Activated CD4-positive, alpha-beta T cell treated with anti-CD3 and anti-CD28 coated beads, Interleukin-2, amount 50 U/mL, for 24 hours (primary cell): ENCODE measurements around the gene TMEM185B.
"Not testable (repeated sequence)": the region's sequence is repeated elsewhere in the genome, so short reads cannot be mapped to it uniquely, and the experiment has no call there.

ENCODE experiments used
- DNase-seq, 2 donors: peaks; one replicate each; pipeline ENCODE4 v3.0.0-alpha.2; 2020; ENCODE audit warnings: low read depth in 1 of 2, low spot score in 1 of 2

TMEM185B gene

DNA sequence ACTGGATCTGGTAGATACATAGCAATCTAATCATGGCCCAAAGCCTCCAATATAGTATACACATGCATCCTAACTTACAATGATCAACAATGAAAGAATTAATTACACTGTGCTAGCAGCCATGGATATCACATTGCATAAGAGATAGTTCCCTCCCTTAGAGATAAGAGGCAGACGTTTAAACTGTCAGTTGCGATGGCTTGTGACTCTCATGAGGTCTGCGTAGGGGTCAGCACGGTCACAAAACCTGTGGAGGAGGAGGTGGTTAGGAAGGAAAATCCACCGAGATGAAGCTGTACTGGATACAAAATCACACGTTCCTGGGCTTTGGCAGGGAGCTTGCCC, 28.7 kb upstream of the TMEM185B start:
- DNase-seq, result no peak

DNA sequence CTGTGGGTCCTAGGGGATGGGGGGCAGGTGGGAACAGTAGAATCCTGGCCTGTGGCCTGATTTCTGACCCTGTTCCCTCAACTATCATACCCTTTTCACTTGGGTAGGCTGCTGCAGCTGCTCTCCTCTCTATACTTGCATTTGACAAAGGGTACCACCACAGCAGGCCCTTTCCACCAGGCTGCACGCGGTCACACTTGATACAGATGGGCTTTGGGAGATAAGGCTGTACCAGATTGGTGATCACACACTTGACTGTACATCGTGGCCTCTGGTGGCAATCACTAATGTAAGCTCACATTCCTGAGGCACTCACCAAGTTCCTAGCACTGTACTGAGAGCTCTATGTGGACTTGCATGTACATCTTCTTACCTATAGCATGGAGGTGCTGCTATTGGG, 27.9 kb upstream of the TMEM185B start:
- DNase-seq, result no peak

GRCh38 chr2:120250640-120251039, 27.4 kb upstream of the TMEM185B start:
- DNase-seq, result no peak

DNA sequence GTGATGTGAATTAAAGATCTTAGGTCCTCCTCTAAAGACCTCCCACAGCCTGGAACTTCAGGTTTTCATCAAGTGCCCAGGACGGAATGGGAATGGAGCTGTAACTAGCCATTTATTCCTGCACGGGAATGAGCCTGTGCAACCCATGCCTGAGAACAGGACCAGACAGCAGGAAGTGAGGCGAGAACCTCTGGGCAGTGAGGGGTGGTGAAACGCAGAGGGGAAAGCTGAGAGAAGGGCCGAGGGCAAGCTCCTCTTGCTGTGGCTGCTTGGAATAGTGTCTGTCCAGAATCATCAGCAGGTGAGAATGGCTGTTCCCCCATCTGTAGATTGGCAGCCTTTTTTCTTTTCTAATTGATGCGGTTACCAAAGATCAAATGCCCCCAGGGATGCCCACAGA, 24.7 kb upstream of the TMEM185B start:
- no peak for DNase-seq

DNA sequence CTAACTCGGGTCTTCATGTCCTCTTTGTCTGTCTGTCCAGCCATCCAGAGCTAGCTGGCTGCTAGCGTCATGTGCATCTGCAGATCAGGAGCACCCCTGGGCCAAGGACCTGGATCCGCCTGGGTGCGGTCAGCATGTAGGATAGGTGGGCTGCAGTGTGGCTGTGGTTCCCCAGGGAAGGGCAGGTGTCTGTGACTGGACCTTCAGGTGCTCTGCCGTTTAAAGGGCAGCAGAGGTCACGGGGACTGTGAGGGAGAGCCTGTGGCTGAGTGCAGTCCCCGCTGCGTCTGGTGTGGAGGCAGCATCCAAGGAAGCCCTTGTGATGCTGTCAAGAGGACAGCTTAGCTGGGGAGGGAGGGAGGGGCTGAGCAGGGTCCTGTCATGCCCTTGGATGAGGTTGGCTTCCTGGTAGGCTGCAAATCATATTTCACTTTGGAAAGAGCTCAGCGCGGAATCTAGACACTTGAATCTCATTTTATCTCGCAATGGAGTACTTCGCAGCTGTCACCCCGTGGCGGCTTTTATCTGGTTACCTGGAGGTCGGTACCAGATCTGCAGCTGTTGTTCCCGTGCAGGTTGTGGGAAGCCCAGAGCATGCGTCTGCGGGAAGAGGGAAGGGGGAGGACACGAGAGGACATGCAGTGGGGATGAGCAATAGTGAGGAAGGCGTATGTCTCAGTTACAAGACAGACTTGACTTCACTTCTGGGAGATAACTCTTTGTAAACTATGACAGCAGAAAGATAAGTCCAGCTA, 23.5 kb upstream of the TMEM185B start:
- no peak for DNase-seq

DNA sequence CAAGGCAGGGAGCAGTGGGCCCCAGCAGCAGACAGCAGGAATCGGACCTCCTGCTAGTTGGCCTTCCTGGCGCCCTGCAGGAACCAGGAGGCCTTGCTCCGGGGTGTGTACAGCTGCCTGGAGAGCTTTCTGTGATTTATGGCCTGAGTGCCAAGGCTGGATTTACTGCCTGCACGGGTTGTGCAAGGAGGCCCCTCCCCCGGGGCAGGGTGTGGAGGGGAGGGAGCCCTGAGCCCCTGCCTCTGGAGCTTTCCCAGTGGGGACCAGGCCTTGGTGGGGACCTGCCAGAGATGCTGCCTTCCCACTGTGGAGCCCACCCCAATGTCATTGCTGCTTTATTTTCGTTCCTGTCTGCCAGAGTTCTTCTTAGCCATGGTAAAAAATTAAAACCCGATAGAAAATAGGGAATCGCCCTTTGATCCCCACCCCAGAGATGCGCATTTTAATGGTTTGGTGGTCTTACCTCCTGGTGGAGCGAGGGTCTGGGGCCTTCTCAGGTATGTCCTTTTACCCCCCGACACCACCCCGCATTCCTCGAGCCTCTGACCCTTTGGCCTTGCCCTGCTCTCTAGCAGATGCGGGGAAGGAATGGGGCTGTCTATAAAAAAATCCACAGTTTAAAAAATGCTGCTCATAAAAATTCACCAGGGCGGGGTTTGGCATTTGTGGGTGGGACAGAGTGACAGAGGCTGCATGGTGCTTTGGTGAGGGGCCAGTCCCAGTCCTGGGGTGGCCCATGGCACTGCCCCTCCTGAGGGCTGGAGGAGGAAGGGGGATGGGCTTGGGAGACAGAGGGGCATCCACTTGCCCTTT, 22.5 kb upstream of the TMEM185B start:
- DNase-seq, result no peak

DNA sequence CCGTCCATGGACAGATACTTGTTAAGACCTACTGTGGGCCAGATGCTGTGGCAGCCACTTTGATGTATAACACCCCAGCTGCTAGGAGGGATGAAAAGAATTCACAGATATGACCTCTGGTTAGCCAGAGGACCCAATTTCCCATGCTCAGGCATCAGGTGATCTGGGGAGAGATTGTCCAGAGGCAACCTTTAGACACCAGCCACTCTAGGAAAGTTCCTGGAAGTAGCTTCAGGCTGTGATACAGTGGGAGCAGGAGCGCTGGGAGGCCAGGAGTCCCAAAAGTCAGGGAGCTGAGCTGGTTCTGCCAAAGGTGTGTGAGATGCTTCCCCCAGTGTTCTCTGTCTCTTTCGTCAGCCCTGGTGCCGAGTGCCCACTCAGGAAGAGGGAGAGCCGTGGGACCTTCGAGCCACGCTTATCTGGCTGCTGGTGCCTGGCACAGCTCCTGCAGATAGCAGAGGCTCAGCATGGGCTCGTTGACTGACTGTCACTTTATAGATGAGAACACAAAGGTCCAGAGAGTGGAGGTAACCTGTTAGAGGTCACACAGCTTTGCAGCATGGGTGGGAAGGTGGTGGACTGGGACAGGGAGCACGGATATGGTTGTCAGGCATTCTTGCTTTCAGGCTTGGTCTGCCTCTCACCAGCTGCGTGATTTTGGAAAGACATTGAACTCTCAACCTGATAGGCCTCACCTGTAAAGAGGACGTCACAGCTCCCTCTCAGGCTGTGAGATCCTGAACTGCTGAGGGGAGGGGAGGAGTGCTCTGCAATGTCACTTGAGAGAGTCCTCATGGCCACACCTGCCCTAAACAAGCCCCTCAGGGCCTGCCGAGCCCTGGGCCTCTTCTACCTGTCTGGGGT, 21.7 kb upstream of the TMEM185B start:
- DNase-seq, result no peak

DNA sequence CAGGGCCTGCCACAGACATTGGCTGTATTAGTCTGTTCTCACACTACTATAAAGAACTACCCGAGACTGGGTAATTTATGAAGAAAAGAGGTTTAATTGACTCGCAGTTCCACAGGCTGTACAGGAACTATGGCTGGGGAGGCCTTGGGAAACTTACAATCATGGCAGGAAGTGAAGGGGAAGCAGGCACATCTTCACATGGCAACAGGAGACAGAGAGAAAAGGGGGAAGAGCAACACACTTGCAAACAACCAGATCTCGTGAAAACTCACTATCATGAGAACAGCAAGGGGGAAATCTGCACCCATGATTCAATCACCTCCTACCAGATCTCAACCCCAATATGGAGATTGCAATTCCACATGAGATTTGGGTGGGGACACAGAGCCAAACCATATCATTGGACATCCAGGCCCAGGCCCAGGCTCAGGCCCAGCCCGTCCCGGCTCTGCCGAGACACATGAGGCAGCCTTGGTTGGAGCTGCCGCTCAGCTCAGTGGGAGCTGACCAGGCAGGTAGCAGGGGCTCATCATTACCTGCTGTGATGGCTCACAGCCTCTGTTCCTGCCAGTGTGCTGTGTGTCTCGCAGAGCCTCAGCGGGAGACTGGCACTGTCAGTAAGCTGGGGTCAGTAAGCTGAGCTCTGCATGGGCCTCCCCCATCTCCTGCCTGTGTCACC, 20.8 kb upstream of the TMEM185B start:
- no peak for DNase-seq

- DNase-seq, result no peak
Observed at GRCh38 chr2:120243211-120243610, 20.0 kb upstream of the TMEM185B start.

- DNase-seq, result no peak
Observed at GRCh38 chr2:120241684-120242083, 18.5 kb upstream of the TMEM185B start.

DNA sequence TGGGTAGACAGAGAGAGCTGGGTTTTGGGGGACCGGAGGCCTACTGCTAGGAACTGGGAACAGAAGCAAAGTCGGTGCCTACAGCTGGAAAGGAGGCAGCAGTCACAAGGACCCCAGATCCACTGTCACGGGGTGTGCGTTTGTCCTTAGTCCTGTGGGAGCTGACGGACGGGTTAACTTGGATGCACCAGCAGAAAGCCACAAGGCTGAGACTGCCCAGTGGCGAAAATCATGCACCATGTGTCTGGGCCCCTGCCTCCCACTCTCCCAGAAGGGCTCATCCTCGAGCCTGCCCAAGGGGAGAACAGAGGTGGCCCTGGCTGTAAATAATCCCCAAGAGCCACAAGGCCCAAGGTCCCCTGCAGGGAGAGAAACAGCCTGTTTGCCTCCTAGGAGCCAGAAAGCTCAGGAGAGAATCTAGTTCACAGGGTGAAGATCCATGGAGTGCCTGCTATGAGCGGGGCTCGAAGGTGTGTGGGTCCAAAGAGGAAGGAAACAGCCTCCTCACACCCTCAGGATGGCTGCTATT, 17.8 kb upstream of the TMEM185B start:
- no peak for DNase-seq

GRCh38 chr2:120239488-120240287, 16.5 kb upstream of the TMEM185B start:
- no peak for DNase-seq

DNA sequence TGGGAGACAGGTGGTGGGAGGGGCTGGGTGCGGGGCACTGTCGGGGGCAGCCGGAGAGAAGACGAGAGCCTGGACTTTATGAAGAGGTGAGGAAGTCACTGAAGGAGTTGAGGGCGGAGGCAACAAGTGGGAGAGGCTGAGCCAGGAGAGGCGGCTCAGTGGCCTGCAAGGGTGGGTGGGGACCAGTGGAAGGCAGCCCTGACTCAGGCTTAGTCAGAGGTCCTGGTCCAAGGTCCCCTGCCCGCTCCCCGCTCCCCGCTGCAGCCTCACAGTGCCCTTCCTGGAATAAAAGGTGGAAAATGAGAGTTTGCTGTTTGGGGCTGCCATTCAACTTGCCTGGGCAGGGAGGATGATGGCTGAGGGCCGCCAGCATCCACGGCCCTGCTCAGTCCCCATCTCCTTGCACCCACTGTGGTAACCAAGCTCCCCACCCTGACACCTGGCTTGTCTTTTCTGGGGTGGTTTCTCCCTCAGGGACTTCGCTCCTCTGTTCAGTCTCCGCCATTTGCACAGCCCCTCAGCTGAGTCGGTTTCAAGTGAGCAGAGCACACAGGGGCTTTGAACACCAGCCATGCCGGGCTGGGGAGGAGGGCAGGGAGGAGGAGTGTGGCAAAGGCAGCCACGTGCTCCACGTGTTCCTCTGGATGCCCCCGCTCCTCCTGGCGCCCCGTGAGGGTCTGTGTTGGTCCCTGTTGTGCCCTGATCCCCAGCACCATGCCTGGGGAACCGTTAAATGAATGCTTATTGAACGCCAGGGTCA, 15.7 kb upstream of the TMEM185B start:
- DNase-seq, result no peak

GRCh38 chr2:120237491-120237902, 14.3 kb upstream of the TMEM185B start:
- no peak for DNase-seq

DNA sequence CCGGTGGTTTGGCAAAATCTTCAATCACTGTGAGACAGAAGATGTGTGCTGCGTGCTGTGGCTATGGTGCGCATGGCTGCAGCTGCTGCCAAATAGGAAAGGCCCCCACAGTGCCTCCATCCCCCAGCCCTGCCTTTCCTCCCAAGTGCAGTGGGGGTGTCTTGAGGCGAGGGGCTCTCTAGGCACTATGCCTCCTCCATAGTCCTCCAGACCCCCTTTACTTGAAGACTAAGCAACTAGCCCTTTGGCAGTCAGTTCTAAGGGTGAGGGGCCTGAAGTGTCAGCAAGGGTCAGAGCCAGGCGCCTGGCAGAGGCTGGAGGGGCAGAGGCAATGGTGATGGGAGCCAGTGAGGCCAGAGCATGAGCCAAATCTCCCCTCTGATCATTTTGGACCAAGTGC, 13.6 kb upstream of the TMEM185B start:
- DNase-seq, result no peak

DNA sequence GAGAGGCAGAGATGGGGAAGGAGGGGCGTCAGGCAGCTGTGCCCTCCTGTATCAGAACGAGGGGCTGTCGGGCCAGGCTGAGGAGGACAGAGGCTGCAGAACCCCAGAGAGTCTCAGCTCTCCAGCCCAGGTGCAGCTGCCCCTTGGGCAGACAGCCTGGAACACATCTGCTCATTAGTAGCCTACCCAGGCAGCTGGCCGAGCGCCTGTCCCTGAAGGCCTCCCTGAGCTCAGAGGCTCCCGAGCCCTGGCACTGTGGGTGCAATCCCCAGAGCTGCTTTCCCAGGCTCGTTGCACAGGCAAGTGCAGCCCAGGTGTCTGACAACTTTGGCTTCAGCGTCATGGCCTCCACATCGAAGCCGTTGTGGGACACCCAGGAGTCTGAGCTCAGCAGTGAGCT, 13.1 kb upstream of the TMEM185B start:
- no peak for DNase-seq

GRCh38 chr2:120235681-120236080, 12.5 kb upstream of the TMEM185B start:
- DNase-seq, result no peak

DNA sequence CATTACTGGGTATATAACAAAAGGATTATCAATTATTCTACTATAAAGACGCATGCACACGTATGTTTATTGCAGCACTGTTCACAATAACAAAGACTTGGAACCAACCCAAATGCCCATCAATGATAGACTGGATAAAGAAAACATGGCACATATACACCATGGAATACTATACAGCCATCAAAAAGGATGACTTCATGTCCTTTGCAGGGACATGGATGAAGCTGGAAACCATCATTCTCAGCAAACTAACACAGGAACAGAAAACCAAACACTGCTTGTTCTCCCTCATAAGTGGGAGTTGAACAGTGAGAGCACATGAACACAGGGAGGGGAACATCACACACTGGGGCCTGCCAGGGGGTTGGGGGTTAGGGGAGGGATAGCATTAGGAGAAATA, 12.0 kb upstream of the TMEM185B start:
- DNase-seq, result not testable (repeated sequence)

- no peak for DNase-seq
Observed at GRCh38 chr2:120233292-120233691, 10.1 kb upstream of the TMEM185B start.
